Measurements from ENCODE around the gene STARD13.
"Not testable (repeated sequence)": the region's sequence is repeated elsewhere in the genome, so short reads cannot be mapped to it uniquely, and the experiment has no call there.

STARD13 gene

DNA sequence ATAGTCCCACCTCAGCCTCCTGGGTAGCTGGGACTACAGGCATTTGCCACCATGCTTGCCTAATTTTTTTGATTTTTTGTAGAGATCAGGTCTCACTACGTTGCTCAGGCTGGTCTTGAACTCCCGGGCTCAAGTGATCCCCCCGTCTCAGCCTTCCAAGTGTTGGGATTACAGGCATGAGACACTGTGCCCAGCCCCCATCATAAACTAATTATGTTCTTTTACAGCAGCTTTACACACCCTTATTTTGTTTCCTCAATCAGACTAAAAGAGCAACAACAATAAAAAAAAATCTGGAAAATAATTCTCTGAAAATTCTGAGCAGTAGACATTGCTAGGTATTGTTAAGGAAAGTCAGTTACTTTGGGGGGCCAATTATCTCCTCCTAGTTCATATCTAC lies 35.7 kb downstream of the STARD13 start:
- DNase-seq, result no peak

- DNase-seq, result peak; percentile 49
These were observed 36.5 kb downstream of the STARD13 start for GRCh38 chr13:33249066-33249465.

DNA sequence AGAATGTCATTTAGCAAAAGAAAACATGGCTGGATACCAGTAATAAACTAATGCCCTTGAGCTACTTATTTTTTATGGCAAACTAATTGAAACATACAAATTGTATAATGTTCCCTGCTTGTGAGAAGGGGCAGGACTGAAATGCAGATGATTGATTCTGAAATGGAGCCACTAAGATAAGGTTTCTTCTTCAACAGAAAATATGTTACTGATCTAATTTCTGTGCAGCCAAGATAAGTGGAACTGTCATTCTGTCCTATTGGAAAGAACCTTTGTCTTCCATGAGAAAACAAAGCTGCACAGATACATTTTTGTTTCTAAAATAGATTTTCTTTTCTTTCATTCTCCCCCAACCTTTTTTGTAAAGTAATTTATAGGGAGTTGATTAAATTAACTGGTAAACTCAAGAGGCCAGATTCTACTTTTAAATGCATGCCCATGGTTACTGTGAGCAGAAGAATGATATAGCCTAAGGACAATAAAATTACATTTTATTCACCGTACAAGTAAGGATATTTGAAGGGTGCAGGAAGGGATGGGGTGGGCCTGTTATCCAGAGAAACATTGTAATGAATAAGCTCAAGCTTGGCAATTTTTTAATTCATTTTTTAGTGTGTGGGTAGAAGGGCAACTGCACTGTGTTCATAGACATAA lies 39.9 kb downstream of the STARD13 start:
- DNase-seq, result no peak

- DNase-seq, result no peak
These were observed 40.7 kb downstream of the STARD13 start for GRCh38 chr13:33244907-33245287.

GRCh38 chr13:33244210-33244906 lies 41.2 kb downstream of the STARD13 start:
- no peak for DNase-seq

DNA sequence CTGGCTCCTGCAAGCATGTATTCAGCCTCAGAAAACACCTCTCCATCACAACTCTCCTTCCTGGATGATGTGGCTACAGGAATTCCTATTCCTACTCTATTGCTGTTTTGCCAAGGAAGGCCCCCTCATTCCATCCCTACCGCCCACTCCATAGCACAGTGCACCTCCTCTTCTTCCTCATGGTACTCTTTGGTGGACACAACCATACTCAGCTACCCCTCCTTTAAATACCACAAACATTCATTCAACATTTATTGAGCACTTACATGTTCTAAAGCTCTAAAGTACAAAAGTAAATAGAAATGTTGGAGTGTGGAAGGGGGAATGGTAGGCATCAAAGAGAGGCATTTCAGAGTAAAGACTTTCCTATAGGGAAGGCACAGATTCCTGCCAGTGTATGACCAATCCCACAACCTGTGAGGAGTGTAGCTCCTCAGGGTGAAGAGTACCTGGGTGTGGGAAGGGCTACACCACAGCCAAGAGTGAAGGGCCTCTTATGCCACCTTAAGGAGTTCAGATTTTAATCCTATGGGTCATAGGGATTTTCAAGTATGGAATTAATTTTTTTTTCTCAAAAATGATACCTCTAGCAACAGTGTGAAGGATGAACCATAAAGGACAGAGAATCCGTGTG lies 42.5 kb downstream of the STARD13 start:
- DNase-seq, result no peak

- not testable (repeated sequence) for DNase-seq
These were observed 43.2 kb downstream of the STARD13 start for GRCh38 chr13:33242372-33242771.

DNA sequence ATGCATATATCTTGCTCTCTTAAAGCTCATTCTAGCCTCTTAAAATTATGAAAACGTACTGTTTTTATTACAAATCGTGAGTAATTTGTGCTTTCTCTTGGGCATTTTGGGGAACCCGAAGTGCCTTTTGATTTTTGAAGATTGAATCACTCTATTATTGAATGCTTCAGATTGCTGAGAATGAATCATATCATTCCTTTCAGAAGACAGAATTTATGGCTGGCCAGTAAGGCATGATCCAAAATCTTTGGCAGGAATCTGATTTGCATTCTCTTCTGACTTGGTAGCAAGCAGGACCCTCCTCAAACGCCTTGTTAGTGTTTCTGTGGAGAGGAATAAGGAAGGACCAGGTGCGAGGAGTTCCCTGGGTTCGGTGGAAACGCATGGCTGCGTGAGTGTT lies 49.5 kb downstream of the STARD13 start:
- peak; percentile 65 for DNase-seq

- no peak for DNase-seq
These were observed 50.0 kb downstream of the STARD13 start for GRCh38 chr13:33235564-33235963.

- DNase-seq, result no peak
These were observed 50.5 kb downstream of the STARD13 start for GRCh38 chr13:33235078-33235477.

- no peak for DNase-seq
These were observed 52.0 kb downstream of the STARD13 start for GRCh38 chr13:33233547-33233946.

DNA sequence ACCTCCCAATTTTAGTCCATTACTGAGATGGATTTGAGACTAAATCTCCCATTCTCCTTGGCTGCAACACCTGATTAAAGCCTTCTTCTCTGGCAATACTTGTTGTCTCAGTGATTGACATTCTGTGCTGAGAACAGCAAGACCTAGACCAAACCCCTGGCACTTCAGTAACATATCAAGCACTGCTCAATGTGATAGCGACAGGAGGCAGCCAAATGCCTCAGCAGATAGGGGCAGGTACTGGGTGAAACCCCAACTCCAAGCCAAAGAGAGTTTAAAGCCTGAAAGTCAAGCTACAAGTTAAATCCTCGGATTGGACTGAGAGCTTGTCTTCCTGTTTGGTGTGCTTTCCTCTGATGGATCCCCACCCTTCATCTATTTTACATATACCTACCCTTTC lies 52.7 kb downstream of the STARD13 start:
- DNase-seq, result no peak

DNA sequence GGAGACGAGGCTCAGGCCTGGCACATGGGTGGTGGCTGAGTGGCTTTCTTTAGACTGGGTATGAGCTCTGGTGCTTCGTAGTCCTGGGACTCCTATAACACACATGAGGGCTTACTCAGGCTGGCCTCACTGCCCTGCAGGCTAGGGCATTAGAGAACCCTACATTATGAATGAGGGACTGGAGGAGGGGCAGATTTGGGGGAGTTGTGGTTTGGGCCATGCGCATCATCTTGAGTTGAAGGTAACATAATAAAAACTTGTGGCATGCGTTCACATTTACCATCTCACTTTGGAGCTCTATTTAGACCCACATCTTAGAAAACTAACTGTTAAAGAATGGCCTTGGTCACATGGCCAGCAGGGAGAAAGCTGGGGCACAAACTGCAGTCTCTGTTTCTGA lies 54.2 kb downstream of the STARD13 start:
- DNase-seq, result no peak

GRCh38 chr13:33230178-33230881 lies 55.2 kb downstream of the STARD13 start:
- DNase-seq, result no peak

DNA sequence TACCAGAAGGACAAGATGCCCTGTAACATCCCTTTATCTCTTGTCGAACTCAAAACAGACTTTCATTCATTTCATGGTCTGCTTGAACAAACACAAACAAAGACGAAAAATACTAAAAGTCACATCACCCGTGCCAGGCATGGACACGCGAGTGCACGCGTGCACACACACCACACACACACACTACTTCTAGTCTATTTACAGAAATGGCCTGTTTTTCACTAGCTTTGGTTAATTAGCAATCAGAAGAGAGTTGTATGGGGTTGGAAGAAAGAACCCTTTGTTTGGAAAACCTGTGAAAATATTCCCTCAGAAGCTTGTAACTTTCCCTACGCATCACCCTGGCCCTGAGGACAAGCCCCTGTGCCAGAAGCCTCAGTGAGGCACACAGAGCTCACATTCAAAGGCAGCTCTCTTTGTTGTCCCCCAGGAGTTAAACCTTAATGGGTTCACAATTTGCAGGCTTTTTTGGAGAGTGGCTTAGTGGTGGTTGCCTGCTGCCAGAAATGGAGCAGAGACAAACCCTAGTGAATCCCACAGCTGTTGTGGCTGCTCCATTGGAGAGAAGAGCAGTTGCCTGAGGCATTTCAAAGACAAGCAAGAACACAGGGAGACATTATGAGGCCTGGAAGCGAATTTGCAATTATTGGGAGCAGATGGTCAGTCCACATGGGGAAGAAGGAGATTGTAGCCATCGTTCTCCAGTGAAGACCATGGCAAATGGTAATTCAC lies 55.9 kb downstream of the STARD13 start:
- DNase-seq, result no peak

- no peak for DNase-seq
These were observed 56.7 kb downstream of the STARD13 start for GRCh38 chr13:33228648-33229445.

- DNase-seq, result no peak
These were observed 57.5 kb downstream of the STARD13 start for GRCh38 chr13:33227927-33228647.

GRCh38 chr13:33224686-33225085 lies 60.9 kb downstream of the STARD13 start:
- DNase-seq, result no peak

GRCh38 chr13:33224191-33224590 lies 61.4 kb downstream of the STARD13 start:
- DNase-seq, result no peak

- DNase-seq, result no peak
These were observed 65.6 kb downstream of the STARD13 start for GRCh38 chr13:33219926-33220325.

GRCh38 chr13:33218426-33218825 lies 67.1 kb downstream of the STARD13 start:
- DNase-seq, result no peak
